HepG2 (cell line): Measurements from ENCODE around the gene JAGN1. TPM values are rescaled to one million over a fixed set of nuclear protein-coding genes. Genes with fewer than 3 reads are reported as not detected.

Source experiments
- GTF3A ChIP-seq: sonication (generic); formaldehyde crosslinking; conservative IDR thresholded peaks from 2 replicates; pipeline ENCODE4 v1.4.0; 2020; ENCODE audit warnings: mild to moderate bottlenecking, missing genetic modification reagents
- SETDB1 ChIP-seq: sonication (generic); formaldehyde crosslinking; IDR thresholded peaks from 2 replicates; pipeline ENCODE4 v1.5.1; 2020; ENCODE audit warnings: missing genetic modification reagents, mild to moderate bottlenecking, borderline replicate concordance
- SMARCC2 ChIP-seq: fragments of 450-650 bp; IDR thresholded peaks from 2 replicates; pipeline ENCODE4 v1.6.1; 2017; ENCODE audit warnings: antibody characterized with exemption, mild to moderate bottlenecking
- ZNF205 ChIP-seq: IDR thresholded peaks from 2 replicates; pipeline ENCODE4 v1.6.1; 2018; ENCODE audit warnings: missing biosample characterization, missing genetic modification reagents
- ZNF672 ChIP-seq: sonication (generic); formaldehyde crosslinking; IDR thresholded peaks from 2 replicates; pipeline ENCODE4 v1.8.1; 2022; ENCODE audit warnings: missing genetic modification reagents
- ZNF772 ChIP-seq: sonication (generic); formaldehyde crosslinking; IDR thresholded peaks from 2 replicates; pipeline ENCODE4 v1.5.0; 2020; ENCODE audit warnings: mild to moderate bottlenecking, missing genetic modification reagents
- polyA plus RNA-seq, 8 experiments: library from polyadenylated mRNA; depleted of rRNA in 3 of 8; stranded (reverse) in 7 of 8; unstranded in 1 of 8; fragments of >200 nt; fragmentation: Illumina TruSeq in 4 of 8; extraction: Trizol in 4 of 8; gene quantifications; 2 replicates each; pipeline versions ENCODE4 v1.2.1 to v1.2.3, GENCODE V29; 2011 to 2016; ENCODE audit warnings: low read depth in 4 of 8, missing spikeins in 1 of 8, mixed read lengths in 1 of 8; ENCODE audit not compliant: insufficient read depth in 1 of 8
- total RNA-seq, 5 experiments: library from RNA; depleted of rRNA; stranded (reverse); fragments of >200 nt; fragmentation: Illumina TruSeq; extraction: Trizol; gene quantifications; 2 replicates each; pipeline ENCODE4 v1.2.3, GENCODE V29; 2016; ENCODE audit warnings: low read depth in 1 of 5
- TF ChIP-seq, protein P1 (sequence below): sonication (generic); formaldehyde crosslinking; IDR thresholded peaks from 2 replicates; pipeline ENCODE4 v1.5.0; 2020; ENCODE audit warnings: missing genetic modification reagents
- TF ChIP-seq, protein P2 (sequence below): IDR thresholded peaks from 2 replicates; pipeline ENCODE4 v1.6.1; 2016; ENCODE audit warnings: missing genetic modification reagents, missing compliant biosample characterization
- TF ChIP-seq, protein P3 (sequence below): sonication (generic); formaldehyde crosslinking; IDR thresholded peaks from 2 replicates; pipeline ENCODE4 v1.5.1; 2020; ENCODE audit warnings: mild to moderate bottlenecking, missing genetic modification reagents, borderline replicate concordance
- TF ChIP-seq, protein P4 (sequence below): sonication (generic); formaldehyde crosslinking; IDR thresholded peaks from 2 replicates; pipeline ENCODE4 v1.4.0; 2020; ENCODE audit warnings: missing genetic modification reagents
- TF ChIP-seq, protein P5 (sequence below): sonication (generic); formaldehyde crosslinking; IDR thresholded peaks from 2 replicates; pipeline ENCODE4 v1.4.0; 2020; ENCODE audit warnings: mild to moderate bottlenecking, missing genetic modification reagents

The JAGN1 gene
- total and polyA plus RNA-seq, 2 of the 13 experiments (the other 11 are each of a cell fraction or from before 2014, with no cell fraction given): 49.9 to 50.9 TPM

- TF ChIP-seq GTF3A (CRISPR knock-in tag) (no peak), SMARCC2 (no peak), ZNF205 (CRISPR knock-in tag) (no peak), ZNF672 (CRISPR knock-in tag) (no peak), SETDB1 (no peak), ZNF772 (no peak)
- TF ChIP-seq, protein P1, sequence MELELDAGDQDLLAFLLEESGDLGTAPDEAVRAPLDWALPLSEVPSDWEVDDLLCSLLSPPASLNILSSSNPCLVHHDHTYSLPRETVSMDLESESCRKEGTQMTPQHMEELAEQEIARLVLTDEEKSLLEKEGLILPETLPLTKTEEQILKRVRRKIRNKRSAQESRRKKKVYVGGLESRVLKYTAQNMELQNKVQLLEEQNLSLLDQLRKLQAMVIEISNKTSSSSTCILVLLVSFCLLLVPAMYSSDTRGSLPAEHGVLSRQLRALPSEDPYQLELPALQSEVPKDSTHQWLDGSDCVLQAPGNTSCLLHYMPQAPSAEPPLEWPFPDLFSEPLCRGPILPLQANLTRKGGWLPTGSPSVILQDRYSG (CRISPR knock-in tag): no peak
- TF ChIP-seq, protein P2, sequence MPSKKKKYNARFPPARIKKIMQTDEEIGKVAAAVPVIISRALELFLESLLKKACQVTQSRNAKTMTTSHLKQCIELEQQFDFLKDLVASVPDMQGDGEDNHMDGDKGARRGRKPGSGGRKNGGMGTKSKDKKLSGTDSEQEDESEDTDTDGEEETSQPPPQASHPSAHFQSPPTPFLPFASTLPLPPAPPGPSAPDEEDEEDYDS (CRISPR knock-in tag): no peak
- TF ChIP-seq, protein P3, sequence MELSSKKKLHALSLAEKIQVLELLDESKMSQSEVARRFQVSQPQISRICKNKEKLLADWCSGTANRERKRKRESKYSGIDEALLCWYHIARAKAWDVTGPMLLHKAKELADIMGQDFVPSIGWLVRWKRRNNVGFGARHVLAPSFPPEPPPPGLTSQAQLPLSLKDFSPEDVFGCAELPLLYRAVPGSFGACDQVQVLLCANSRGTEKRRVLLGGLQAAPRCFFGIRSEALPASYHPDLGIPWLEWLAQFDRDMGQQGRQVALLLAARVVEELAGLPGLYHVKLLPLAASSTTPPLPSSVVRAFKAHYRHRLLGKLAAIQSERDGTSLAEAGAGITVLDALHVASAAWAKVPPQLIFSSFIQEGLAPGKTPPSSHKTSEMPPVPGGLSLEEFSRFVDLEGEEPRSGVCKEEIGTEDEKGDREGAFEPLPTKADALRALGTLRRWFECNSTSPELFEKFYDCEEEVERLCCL (CRISPR knock-in tag): no peak
- TF ChIP-seq, protein P4, sequence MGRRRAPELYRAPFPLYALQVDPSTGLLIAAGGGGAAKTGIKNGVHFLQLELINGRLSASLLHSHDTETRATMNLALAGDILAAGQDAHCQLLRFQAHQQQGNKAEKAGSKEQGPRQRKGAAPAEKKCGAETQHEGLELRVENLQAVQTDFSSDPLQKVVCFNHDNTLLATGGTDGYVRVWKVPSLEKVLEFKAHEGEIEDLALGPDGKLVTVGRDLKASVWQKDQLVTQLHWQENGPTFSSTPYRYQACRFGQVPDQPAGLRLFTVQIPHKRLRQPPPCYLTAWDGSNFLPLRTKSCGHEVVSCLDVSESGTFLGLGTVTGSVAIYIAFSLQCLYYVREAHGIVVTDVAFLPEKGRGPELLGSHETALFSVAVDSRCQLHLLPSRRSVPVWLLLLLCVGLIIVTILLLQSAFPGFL (CRISPR knock-in tag): no peak
- TF ChIP-seq, protein P5, sequence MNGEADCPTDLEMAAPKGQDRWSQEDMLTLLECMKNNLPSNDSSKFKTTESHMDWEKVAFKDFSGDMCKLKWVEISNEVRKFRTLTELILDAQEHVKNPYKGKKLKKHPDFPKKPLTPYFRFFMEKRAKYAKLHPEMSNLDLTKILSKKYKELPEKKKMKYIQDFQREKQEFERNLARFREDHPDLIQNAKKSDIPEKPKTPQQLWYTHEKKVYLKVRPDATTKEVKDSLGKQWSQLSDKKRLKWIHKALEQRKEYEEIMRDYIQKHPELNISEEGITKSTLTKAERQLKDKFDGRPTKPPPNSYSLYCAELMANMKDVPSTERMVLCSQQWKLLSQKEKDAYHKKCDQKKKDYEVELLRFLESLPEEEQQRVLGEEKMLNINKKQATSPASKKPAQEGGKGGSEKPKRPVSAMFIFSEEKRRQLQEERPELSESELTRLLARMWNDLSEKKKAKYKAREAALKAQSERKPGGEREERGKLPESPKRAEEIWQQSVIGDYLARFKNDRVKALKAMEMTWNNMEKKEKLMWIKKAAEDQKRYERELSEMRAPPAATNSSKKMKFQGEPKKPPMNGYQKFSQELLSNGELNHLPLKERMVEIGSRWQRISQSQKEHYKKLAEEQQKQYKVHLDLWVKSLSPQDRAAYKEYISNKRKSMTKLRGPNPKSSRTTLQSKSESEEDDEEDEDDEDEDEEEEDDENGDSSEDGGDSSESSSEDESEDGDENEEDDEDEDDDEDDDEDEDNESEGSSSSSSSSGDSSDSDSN (CRISPR knock-in tag): no peak
Measured at GRCh38 chr3:9867106-9867505, 23.3 kb upstream of the JAGN1 start (continued).
